ENCODE data around the gene TMEM141. TPM values are rescaled to one million over a fixed set of nuclear protein-coding genes. Genes with fewer than 3 reads are reported as not detected.

The TMEM141 gene
- total RNA-seq = 34.7 and 36.9 TPM in 2 replicates

- intact Hi-C loops (cut with micrococcal nuclease) = loop anchor here (1.0 to 5.0 kb wide), 9 partner anchors 9 to 816 kb away; partner anchors contain the start of genes ARRDC1, FBXW5, PAXX and PHPT1
Measured at GRCh38 chr9:136790640-136791515, at the start of gene TMEM141. Gene TMEM141, plus strand, starts transcription at chr9:136791344. Its CDS starts 27 bp downstream, at chr9:136791371.

GRCh38 chr9:136741883-136742571 is 49.1 kb upstream of the TMEM141 start:
- intact Hi-C loops (cut with micrococcal nuclease) = no loop called here

DNA sequence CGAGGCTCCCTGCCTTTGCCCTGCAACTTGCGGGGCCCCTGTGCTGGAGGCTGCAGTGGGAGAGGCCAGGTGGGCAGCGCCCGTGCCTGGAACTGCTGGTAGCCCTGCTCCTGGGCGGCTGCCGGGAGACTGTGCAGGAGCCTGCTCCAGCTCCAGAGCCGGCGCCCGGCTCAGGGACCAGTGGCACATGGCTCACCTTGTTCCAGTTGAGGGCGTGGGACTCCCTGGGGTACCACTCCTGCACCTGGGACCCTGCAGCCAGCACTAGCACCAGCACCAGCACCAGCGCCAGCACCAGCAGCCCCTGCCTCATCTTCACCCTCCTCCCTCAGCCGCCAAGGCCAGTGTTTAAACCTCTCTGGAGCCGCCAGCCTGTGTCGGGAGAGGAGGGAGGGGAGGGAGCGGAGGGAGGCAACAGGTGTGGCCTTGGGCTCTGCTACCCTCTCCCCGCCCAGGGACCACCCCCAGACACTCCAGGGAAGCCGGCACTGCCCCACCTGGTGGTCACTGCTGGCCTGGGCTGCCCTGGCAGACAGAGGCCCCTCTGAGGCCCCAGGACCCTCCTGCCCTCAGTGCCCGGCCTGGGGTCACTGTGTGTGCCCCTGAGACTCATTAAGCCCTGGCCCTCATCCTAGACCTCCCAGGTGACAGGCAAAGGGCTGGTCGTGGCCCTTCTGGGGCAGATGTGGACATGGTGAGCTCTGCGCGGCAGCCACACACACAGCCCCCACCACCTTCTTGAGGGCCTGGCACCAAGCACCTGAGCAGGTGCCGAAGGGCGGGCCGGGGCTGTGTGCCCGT is 48.4 kb upstream of the TMEM141 start, which contains the start of gene LCN10:
LCN10 (minus strand) TSS at position 350 of the 801 bp plus-strand sequence; CDS start at position 313, 37 bp downstream.
- intact Hi-C loops (cut with micrococcal nuclease) = no loop called here

GRCh38 chr9:136743639-136744211 is 47.4 kb upstream of the TMEM141 start:
- intact Hi-C loops (cut with micrococcal nuclease) = no loop called here

DNA sequence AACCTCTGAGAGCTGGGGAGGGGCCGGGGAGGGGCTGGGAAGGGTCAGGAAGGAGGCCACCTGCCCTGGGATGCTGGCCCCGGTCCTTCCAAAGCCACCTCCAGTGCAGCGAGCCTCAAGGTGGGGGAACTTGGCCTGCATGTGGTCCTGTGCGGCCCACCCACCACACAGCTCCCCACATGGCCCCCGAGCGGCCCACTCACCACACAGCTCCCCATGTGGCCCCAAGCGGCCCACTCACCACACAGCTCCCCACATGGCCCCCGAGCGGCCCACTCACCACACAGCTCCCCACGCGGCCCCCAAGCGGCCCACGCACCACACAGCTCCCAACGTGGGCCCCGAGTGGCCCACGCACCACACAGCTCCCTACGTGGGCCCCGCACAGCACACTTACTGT is 46.4 kb upstream of the TMEM141 start:
- intact Hi-C loops (cut with micrococcal nuclease) = no loop called here

- intact Hi-C loops (cut with micrococcal nuclease) = no loop called here
Measured at GRCh38 chr9:136745389-136746154, 45.6 kb upstream of the TMEM141 start.

DNA sequence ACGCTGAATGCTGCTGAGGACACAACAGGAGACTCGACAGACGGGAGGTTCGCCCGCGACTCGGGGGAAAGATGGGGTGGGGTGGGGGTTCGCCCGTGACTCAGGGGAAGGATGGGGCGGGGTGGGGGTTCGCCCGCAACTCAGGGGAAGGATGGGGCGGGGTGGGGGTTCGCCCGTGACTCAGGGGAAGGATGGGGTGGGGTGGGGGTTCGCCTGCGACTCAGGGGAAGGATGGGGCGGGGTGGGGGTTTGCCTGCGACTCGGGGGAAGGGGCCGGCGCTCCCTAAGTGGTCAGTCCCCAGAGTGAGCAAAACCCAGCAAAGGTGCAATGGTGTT is 45.0 kb upstream of the TMEM141 start:
- intact Hi-C loops (cut with micrococcal nuclease) = no loop called here

DNA sequence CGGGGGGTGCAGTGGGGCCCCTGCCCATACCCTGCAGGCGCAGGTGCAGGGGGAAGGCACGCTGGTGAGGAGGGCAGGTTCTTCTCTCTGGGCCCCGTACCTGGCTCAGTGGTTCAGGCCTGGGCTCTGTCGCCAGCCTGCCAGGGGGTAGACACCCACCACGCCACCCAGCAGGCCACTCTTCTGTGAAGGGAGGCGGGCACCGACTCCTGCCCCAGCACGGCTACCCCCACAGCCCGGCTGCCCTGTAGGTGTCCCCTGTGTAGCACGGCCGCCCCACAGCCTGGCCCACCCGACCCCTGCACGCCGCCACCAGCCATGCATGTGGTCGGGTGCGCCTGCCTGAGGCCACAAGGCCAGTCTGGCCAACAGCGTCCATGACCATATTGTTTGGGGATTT is 44.5 kb upstream of the TMEM141 start:
- intact Hi-C loops (cut with micrococcal nuclease) = no loop called here

- intact Hi-C loops (cut with micrococcal nuclease) = no loop called here
Measured at GRCh38 chr9:136747161-136748060, 43.7 kb upstream of the TMEM141 start.

DNA sequence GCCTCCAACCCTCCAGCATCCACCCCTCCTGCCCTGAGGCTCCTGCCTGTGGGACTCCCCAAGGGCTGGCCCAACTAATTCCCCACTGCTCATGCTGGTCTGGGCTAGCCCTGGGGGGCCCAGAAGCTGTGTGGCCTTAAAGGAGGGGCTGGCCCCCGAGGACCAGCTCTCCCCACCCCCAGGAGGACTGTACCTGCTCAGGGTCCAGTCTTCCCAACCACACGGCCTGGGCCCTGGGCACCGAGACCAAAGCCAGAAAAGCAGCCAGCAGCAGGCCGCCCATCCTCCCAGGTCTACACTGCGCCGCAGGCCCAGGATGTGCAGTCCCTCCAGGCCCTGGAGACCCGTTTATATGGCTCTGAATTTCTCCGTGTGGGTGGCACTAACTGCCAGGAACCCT is 42.9 kb upstream of the TMEM141 start, which contains the start of gene LCN6:
LCN6 (minus strand) TSS at position 325 of the 400 bp plus-strand sequence; CDS start at position 283, 42 bp downstream.
- intact Hi-C loops (cut with micrococcal nuclease) = no loop called here

GRCh38 chr9:136748666-136749611 is 42.2 kb upstream of the TMEM141 start:
- intact Hi-C loops (cut with micrococcal nuclease) = no loop called here

DNA sequence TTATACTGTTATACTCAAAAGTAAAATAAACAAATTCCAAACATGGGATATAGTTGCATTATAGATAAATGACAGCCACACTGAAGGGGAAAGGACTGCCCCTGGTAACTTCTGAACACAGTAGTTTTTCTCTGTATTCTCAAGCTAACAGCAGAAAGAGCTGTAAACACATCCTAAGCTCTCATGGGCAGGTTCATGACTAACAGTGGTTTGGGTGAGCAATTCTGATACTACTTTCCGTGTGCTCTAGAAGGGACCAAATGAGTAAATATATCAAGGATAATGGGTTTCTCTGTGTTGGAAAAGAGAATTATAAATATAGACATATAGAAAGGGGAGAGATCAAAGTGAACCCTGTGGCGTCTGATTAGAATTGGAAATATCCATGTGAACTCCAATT is 40.6 kb upstream of the TMEM141 start:
- intact Hi-C loops (cut with micrococcal nuclease) = no loop called here

DNA sequence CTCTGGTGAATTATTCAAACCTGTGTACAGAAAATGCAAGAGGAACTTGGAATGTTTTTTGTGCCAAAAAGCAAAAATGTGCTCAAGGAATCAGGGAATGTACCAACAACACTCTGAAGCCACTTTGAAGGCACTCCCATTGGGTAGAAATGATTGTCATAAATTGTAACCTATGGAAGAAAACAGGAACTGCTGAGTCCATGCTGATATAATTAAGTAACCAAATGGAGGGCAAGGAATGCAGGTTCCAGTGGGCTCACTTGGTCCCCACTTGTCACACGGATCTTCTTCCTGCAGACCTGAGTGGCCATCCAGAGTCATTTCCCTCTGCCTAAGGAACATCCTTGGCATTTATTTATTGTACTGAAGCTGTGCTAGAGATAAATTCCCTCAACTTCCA is 39.9 kb upstream of the TMEM141 start:
- intact Hi-C loops (cut with micrococcal nuclease) = no loop called here

- intact Hi-C loops (cut with micrococcal nuclease) = no loop called here
Measured at GRCh38 chr9:136751814-136752213, 39.3 kb upstream of the TMEM141 start.

DNA sequence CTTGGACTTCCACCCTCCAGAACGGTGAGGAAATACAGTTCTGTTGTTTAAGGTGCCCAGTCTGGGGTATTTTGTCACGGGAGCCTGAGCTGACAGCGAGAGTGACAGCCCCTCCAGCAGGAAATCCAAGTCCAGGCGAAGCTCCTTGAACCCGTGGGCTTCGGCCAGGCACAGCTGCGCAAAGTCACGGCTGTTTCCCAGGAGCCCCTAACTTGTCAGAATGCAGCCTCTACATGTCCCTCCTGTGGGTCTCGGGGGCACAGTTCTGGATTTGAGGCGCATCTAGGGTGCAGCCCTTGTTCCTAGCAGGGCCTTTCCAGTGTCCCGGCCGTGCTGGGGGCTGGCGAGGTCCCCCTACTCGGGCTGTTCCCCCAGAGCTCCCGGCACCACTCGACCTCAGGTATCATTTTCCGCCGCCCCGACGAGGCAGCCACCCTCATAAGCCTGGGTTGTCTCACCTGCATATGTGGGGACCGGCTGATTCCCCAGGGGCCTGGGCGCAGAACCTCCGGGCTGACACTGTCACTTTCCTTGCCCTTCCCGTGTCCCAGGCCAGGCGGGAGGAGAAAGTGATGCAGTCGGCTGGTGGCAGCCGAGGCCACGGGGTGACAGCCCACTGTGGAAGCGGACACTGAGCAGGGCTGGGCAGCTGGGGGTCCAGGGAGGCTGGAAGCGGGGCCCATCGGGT is 37.6 kb upstream of the TMEM141 start:
- intact Hi-C loops (cut with micrococcal nuclease) = no loop called here

DNA sequence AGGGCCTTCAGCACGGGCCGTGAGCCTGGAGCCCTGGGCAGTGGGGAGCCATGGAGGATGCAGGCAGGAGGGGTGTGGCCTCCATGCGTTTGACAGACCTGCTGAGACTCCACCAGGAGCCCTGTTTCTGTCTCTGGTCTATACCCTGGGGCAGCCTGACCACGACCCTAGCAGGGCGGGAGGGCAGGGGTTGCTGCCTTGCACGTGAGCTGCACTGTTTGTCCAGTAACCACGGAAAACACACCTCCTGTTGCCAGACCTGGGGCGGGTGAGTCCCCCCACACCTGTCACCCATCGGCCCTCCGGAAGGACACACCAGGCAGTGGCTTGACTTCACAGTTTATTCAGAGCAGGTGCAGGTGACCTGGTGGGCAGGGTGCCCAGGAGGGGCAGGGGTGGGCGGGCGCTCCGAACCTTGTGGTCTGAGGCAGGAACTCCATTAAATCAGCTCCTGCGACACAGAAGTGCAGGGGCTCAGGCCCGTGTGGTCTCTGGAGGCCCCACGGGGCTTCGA is 37.0 kb upstream of the TMEM141 start:
- intact Hi-C loops (cut with micrococcal nuclease) = no loop called here

DNA sequence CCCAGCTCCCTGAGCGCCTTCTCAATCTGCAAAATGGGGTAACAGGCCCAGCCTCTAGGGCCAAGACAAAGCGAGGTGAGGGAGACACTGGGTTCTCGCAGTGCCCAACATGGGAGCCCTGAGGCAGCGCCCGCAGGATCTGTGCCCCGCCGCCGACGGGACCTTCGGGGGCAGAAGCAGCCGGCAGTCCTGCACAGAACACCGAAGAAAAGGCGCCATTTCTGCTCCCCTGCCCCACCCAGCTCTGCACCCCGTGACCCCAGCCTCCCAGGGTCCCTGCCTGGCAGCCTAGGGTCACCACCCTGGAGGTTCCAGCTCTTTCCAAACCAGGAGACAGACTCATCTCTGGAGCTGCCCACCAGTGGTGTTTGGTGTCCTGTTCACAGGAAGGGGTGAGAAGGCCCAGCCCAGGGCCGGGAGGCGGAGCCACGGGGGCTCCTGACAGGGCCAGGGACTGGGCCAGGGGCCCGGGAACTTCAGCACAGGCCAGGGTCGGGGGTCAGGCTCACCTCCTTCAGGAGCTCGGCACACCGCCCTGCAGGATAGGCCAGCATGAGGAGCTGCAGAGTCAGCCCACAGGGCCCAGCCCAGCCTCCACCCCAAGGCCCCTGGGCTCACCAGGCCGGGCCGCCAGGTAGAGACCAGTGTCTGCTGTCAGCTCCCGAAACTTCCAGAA is 36.4 kb upstream of the TMEM141 start:
- intact Hi-C loops (cut with micrococcal nuclease) = no loop called here
